Measurements from ENCODE around the gene LILRB3. TPM values are rescaled to one million over a fixed set of nuclear protein-coding genes. Genes with fewer than 3 reads are reported as not detected.
A peak's percentile ranks its signal among the peaks of the same experiment; 100 is the strongest.
"Not testable (repeated sequence)": the region's sequence is repeated elsewhere in the genome, so short reads cannot be mapped to it uniquely, and the experiment has no call there.

LILRB3 gene
- 0.33 and 0.50 TPM in 2 replicates for polyA plus RNA-seq (2013)

DNA sequence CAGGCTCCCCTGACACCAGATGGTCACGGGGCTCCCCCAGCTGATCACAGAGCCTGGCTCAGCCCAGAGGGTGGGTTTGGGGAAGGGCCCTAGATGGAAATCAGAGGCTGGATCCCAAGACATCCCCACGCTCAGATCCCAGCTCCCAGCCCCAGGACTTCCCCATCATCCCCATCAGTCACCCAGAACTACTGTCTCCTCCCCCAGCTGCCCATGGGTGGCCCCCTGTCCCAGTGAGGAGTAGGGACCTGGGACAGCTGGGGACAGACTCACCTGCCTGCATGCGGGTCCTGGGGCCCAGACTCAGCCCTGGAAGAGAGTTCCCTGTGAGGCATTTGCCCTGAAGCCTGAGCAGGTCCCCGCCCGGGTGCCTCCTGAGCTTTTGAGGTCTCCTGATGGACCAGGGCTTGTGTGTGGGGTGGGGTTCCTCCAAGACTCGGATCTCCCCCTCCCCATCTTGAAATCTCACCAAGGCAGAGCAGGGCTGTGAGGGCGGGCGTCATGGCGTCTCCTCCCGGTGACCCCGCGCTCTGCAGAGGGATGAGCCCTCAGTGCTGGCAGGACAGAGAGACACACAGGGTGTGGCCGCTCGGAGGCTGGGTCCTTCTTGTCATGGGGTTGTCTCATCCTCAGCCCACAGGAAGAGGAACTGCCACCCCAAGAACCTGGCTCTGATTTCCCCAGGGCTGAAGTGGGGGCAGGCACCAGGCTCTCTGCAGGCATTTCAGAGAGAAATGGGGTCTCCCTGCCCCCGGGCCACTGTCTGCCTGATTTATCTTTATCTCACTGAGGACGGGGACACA, at the start of gene LILRB3:
Gene LILRB3 (minus strand): TSS at position 534 of the 803 bp plus-strand sequence. CDS start 31 bp downstream, at position 503.
- H3K27ac ChIP-seq (ENCODE audit: low read depth, low read length); H3K9ac ChIP-seq (ENCODE audit: low read length); H3K23ac ChIP-seq (ENCODE audit: low read length); H2AK5ac ChIP-seq (ENCODE audit: low read length); H3K4me2 ChIP-seq (ENCODE audit: low read length); H3K79me1 ChIP-seq (ENCODE audit: low read length); H2BK5ac ChIP-seq (ENCODE audit: low read depth, low read length, poor library complexity); H3K4ac ChIP-seq (ENCODE audit: low read depth, low read length); H2AFZ ChIP-seq (ENCODE audit: insufficient read depth, low read length, poor library complexity); H3K79me2 ChIP-seq (ENCODE audit: control insufficient read depth, insufficient read depth, low read length, poor library complexity); H4K8ac ChIP-seq (ENCODE audit: low read depth, low read length); H4K12ac ChIP-seq (ENCODE audit: low read depth, low read length); H3K4me3 ChIP-seq (ENCODE audit: low read depth, low read length); H3K36me3 ChIP-seq (ENCODE audit: control insufficient read depth in 1 of 2, insufficient read depth in 2 of 2, low read length in 2 of 2); H3K27me3 ChIP-seq (ENCODE audit: insufficient read depth, low read length); H2BK12ac ChIP-seq (ENCODE audit: low read length); H3K4me1 ChIP-seq (ENCODE audit: control insufficient read depth in 1 of 2, insufficient read depth in 2 of 2, low read length in 2 of 2); H2BK120ac ChIP-seq (ENCODE audit: insufficient read depth, low read length, poor library complexity); H3K18ac ChIP-seq (ENCODE audit: low read length); DNase-seq; H4K91ac ChIP-seq (ENCODE audit: low read depth, low read length); H3K9me3 ChIP-seq (ENCODE audit: insufficient read depth, low read depth, low read length); H3K14ac ChIP-seq (ENCODE audit: low read length): not testable (repeated sequence)
- no CpG with 5 or more reads among the region's 16 CpGs for WGBS (ENCODE audit: extremely low coverage, insufficient coverage, insufficient read length)

- H4K91ac ChIP-seq (ENCODE audit: low read depth, low read length); H2AK5ac ChIP-seq (ENCODE audit: low read length); H3K4me1 ChIP-seq (ENCODE audit: control insufficient read depth in 1 of 2, insufficient read depth in 2 of 2, low read length in 2 of 2); H3K79me2 ChIP-seq (ENCODE audit: control insufficient read depth, insufficient read depth, low read length, poor library complexity); H3K4me2 ChIP-seq (ENCODE audit: low read length); H2BK5ac ChIP-seq (ENCODE audit: low read depth, low read length, poor library complexity); H3K27me3 ChIP-seq (ENCODE audit: insufficient read depth, low read length); H3K14ac ChIP-seq (ENCODE audit: low read length); H3K36me3 ChIP-seq (ENCODE audit: control insufficient read depth in 1 of 2, insufficient read depth in 2 of 2, low read length in 2 of 2); H3K18ac ChIP-seq (ENCODE audit: low read length); H4K8ac ChIP-seq (ENCODE audit: low read depth, low read length); H3K4me3 ChIP-seq (ENCODE audit: low read depth, low read length); H2AFZ ChIP-seq (ENCODE audit: insufficient read depth, low read length, poor library complexity); H2BK120ac ChIP-seq (ENCODE audit: insufficient read depth, low read length, poor library complexity); H3K79me1 ChIP-seq (ENCODE audit: low read length); H2BK12ac ChIP-seq (ENCODE audit: low read length); H3K4ac ChIP-seq (ENCODE audit: low read depth, low read length); H4K12ac ChIP-seq (ENCODE audit: low read depth, low read length); H3K9me3 ChIP-seq (ENCODE audit: insufficient read depth, low read depth, low read length); H3K23ac ChIP-seq (ENCODE audit: low read length); H3K9ac ChIP-seq (ENCODE audit: low read length); H3K27ac ChIP-seq (ENCODE audit: low read depth, low read length): not testable (repeated sequence)
- peak; percentile 5 to 28 for DNase-seq
- WGBS (ENCODE audit: extremely low coverage, insufficient coverage, insufficient read length), result no CpG with 5 or more reads among the region's 5 CpGs
Measured at GRCh38 chr19:54272181-54272580, 49.4 kb upstream of the LILRB3 start.

DNA sequence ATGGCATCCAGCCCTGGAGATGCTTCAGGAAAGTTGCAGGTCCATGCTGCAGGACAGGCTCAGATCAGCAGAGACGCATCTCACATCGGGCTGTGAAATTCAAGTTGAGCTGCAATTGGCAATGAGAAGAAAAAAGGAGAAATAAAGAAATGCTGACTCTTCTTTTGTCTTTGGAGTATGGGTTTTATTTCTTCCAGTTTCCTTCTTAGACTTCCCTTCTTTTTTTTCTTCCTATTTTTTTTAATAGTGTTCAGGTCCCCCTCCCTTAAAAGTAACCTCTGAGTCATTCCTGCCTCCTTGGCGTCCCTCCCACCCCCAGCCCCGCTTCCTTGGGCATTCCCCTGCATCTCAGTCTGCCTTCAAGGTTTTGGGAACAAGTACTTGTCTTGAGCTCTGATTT, 48.8 kb upstream of the LILRB3 start:
- H4K8ac ChIP-seq (ENCODE audit: low read depth, low read length); H3K4me1 ChIP-seq (ENCODE audit: control insufficient read depth in 1 of 2, insufficient read depth in 2 of 2, low read length in 2 of 2); H4K12ac ChIP-seq (ENCODE audit: low read depth, low read length); H3K79me1 ChIP-seq (ENCODE audit: low read length); H2AK5ac ChIP-seq (ENCODE audit: low read length); H3K27ac ChIP-seq (ENCODE audit: low read depth, low read length); H3K9ac ChIP-seq (ENCODE audit: low read length); H3K79me2 ChIP-seq (ENCODE audit: control insufficient read depth, insufficient read depth, low read length, poor library complexity); H3K4ac ChIP-seq (ENCODE audit: low read depth, low read length); H3K36me3 ChIP-seq (ENCODE audit: control insufficient read depth in 1 of 2, insufficient read depth in 2 of 2, low read length in 2 of 2); H2BK120ac ChIP-seq (ENCODE audit: insufficient read depth, low read length, poor library complexity); H3K23ac ChIP-seq (ENCODE audit: low read length); H3K18ac ChIP-seq (ENCODE audit: low read length); H2BK12ac ChIP-seq (ENCODE audit: low read length); H3K14ac ChIP-seq (ENCODE audit: low read length); H4K91ac ChIP-seq (ENCODE audit: low read depth, low read length); H2BK5ac ChIP-seq (ENCODE audit: low read depth, low read length, poor library complexity); H3K4me3 ChIP-seq (ENCODE audit: low read depth, low read length); H3K27me3 ChIP-seq (ENCODE audit: insufficient read depth, low read length); H3K4me2 ChIP-seq (ENCODE audit: low read length); H2AFZ ChIP-seq (ENCODE audit: insufficient read depth, low read length, poor library complexity); H3K9me3 ChIP-seq (ENCODE audit: insufficient read depth, low read depth, low read length): not testable (repeated sequence)
- WGBS (ENCODE audit: extremely low coverage, insufficient coverage, insufficient read length), result no CpG with 5 or more reads among the region's 4 CpGs
- DNase-seq, result peak in 1 of 2 donors; percentile 12

GRCh38 chr19:54271106-54271505, 48.3 kb upstream of the LILRB3 start:
- Histone ChIP-seq H3K4me2 (ENCODE audit: low read length) (no peak overlapping the region), H3K18ac (ENCODE audit: low read length) (no peak overlapping the region), H3K14ac (ENCODE audit: low read length) (no peak overlapping the region), H2BK5ac (ENCODE audit: low read depth, low read length, poor library complexity) (no peak overlapping the region), H2BK120ac (ENCODE audit: insufficient read depth, low read length, poor library complexity) (no peak overlapping the region), H3K36me3 (ENCODE audit: control insufficient read depth in 1 of 2, insufficient read depth in 2 of 2, low read length in 2 of 2) (no peaks in the 10 kb centered on the region), H3K79me1 (ENCODE audit: low read length) (no peaks in the 10 kb centered on the region), H3K9me3 (ENCODE audit: insufficient read depth, low read depth, low read length) (no peaks in the 10 kb centered on the region), H3K9ac (ENCODE audit: low read length) (no peak overlapping the region), H2AFZ (ENCODE audit: insufficient read depth, low read length, poor library complexity) (no peak overlapping the region), H3K27ac (ENCODE audit: low read depth, low read length) (no peak overlapping the region), H3K4ac (ENCODE audit: low read depth, low read length) (no peak overlapping the region), H3K4me3 (ENCODE audit: low read depth, low read length) (no peak overlapping the region), H3K4me1 (ENCODE audit: control insufficient read depth in 1 of 2, insufficient read depth in 2 of 2, low read length in 2 of 2) (no peaks in the 10 kb centered on the region), H4K12ac (ENCODE audit: low read depth, low read length) (no peak overlapping the region), H3K79me2 (ENCODE audit: control insufficient read depth, insufficient read depth, low read length, poor library complexity) (no peaks in the 10 kb centered on the region), H3K27me3 (ENCODE audit: insufficient read depth, low read length) (no peaks in the 10 kb centered on the region), H3K23ac (ENCODE audit: low read length) (no peak overlapping the region), H2AK5ac (ENCODE audit: low read length) (no peak overlapping the region), H4K8ac (ENCODE audit: low read depth, low read length) (no peak overlapping the region), H4K91ac (ENCODE audit: low read depth, low read length) (no peak overlapping the region), H2BK12ac (ENCODE audit: low read length) (no peak overlapping the region)
- WGBS (ENCODE audit: extremely low coverage, insufficient coverage, insufficient read length), result no CpG with 5 or more reads among the region's 8 CpGs
- DNase-seq, result peak; percentile 26 to 32

Measured in trophoblast cell (in vitro differentiated cells and primary cell).